Measurements from ENCODE around the gene SMG5. TPM values are rescaled to one million over a fixed set of nuclear protein-coding genes. Genes with fewer than 3 reads are reported as not detected.

SMG5 gene
- polyA plus RNA-seq, 1 donor (not counting 4 experiments of a cell fraction or from before 2014, with no cell fraction given) = 22.4 TPM

- H3K4me2 ChIP-seq (ENCODE audit: control insufficient read depth, extremely low read depth, insufficient read depth, low read depth, low read length) = no peak overlapping the region
- H3K27ac ChIP-seq (ENCODE audit: control insufficient read depth, insufficient read depth, low read length) = no peak overlapping the region
- H3K4me3 ChIP-seq (ENCODE audit: control insufficient read depth in 2 of 3, extremely low read depth in 1 of 3, insufficient read depth in 2 of 3, low read depth in 1 of 3, low read length in 3 of 3) = no peak overlapping the region
- FAIRE-seq (no peak), DNase-seq (ENCODE audit: low read depth, low spot score) (no peak)
- H3K9me1 ChIP-seq (ENCODE audit: control insufficient read depth, extremely low read depth, insufficient read depth, low read length) = no peaks in the 10 kb centered on the region
- no peaks in the 10 kb centered on the region for H3K9me3 ChIP-seq (ENCODE audit: control insufficient read depth, low read depth, low read length)
- H2AFZ ChIP-seq (ENCODE audit: control insufficient read depth, low read length) = no peak overlapping the region
- TF ChIP-seq EZH2 (IDR thresholded peaks at IDR 0.05; ENCODE audit: low read length) (no peak), CTCF (optimal IDR thresholded peaks at IDR 0.05 in 1 of 3, IDR thresholded peaks at IDR 0.05 in 1 of 3, conservative IDR thresholded peaks at IDR 0.05 in 1 of 3; ENCODE audit: extremely low read depth in 1 of 3, insufficient read depth in 2 of 3, low read length in 3 of 3) (no peak)
- no peak overlapping the region for H3K9ac ChIP-seq (ENCODE audit: control insufficient read depth, extremely low read depth, insufficient read depth, low read length)
- no peaks in the 10 kb centered on the region for H4K20me1 ChIP-seq (ENCODE audit: control insufficient read depth, extremely low read depth, insufficient read depth, low read length)
- no peaks in the 10 kb centered on the region for H3K27me3 ChIP-seq (ENCODE audit: control insufficient read depth, extremely low read depth, insufficient read depth, low read length)
- peaks cover 4% of the 10 kb centered on the region for H3K79me2 ChIP-seq (ENCODE audit: control insufficient read depth, insufficient read depth, low read length)
- dilution Hi-C loops (cut with MboI; ENCODE audit: extremely low pct_ligation_motif_present, low sequenced_read_pairs) = no loop called here
- H3K4me1 ChIP-seq (ENCODE audit: control insufficient read depth, extremely low read depth, insufficient read depth, low read length) = peaks cover 25% of the 10 kb centered on the region
- H3K36me3 ChIP-seq (ENCODE audit: control insufficient read depth in 2 of 2, extremely low read depth in 1 of 2, insufficient read depth in 2 of 2, low read length in 2 of 2) = peaks cover 6 to 17% of the 10 kb centered on the region in 2 experiments
Observed at GRCh38 chr1:156221986-156222692, 60.5 kb downstream of the SMG5 start.

GRCh38 chr1:156220226-156220625 is 62.4 kb downstream of the SMG5 start:
- no peak overlapping the region for H3K27ac ChIP-seq (ENCODE audit: control insufficient read depth, insufficient read depth, low read length)
- H3K79me2 ChIP-seq (ENCODE audit: control insufficient read depth, insufficient read depth, low read length) = peaks cover 7% of the 10 kb centered on the region
- H4K20me1 ChIP-seq (ENCODE audit: control insufficient read depth, extremely low read depth, insufficient read depth, low read length) = no peaks in the 10 kb centered on the region
- peaks cover 26% of the 10 kb centered on the region for H3K4me1 ChIP-seq (ENCODE audit: control insufficient read depth, extremely low read depth, insufficient read depth, low read length)
- no peak overlapping the region for H3K4me3 ChIP-seq (ENCODE audit: control insufficient read depth in 2 of 3, extremely low read depth in 1 of 3, insufficient read depth in 2 of 3, low read depth in 1 of 3, low read length in 3 of 3)
- no peak overlapping the region for H2AFZ ChIP-seq (ENCODE audit: control insufficient read depth, low read length)
- no peaks in the 10 kb centered on the region for H3K9me3 ChIP-seq (ENCODE audit: control insufficient read depth, low read depth, low read length)
- no peaks in the 10 kb centered on the region for H3K27me3 ChIP-seq (ENCODE audit: control insufficient read depth, extremely low read depth, insufficient read depth, low read length)
- DNase-seq (ENCODE audit: low read depth, low spot score) = no peak
- TF ChIP-seq CTCF (optimal IDR thresholded peaks at IDR 0.05 in 1 of 3, IDR thresholded peaks at IDR 0.05 in 1 of 3, conservative IDR thresholded peaks at IDR 0.05 in 1 of 3; ENCODE audit: extremely low read depth in 1 of 3, insufficient read depth in 2 of 3, low read length in 3 of 3) (no peak), EZH2 (IDR thresholded peaks at IDR 0.05; ENCODE audit: low read length) (no peak)
- H3K9me1 ChIP-seq (ENCODE audit: control insufficient read depth, extremely low read depth, insufficient read depth, low read length) = no peaks in the 10 kb centered on the region
- dilution Hi-C loops (cut with MboI; ENCODE audit: extremely low pct_ligation_motif_present, low sequenced_read_pairs) = no loop called here
- FAIRE-seq = no peak
- H3K36me3 ChIP-seq (ENCODE audit: control insufficient read depth in 2 of 2, extremely low read depth in 1 of 2, insufficient read depth in 2 of 2, low read length in 2 of 2) = peaks cover 6 to 17% of the 10 kb centered on the region in 2 experiments
- no peak overlapping the region for H3K9ac ChIP-seq (ENCODE audit: control insufficient read depth, extremely low read depth, insufficient read depth, low read length)
- H3K4me2 ChIP-seq (ENCODE audit: control insufficient read depth, extremely low read depth, insufficient read depth, low read depth, low read length) = no peak overlapping the region
